ENCODE results near the gene TM4SF1.

TM4SF1 gene

GRCh38 chr3:149368674-149369497, 8.6 kb downstream of the TM4SF1 start:
- no peak overlapping the region for H3K4me3 ChIP-seq (ENCODE audit: low read depth, low read length)
- TF ChIP-seq, protein P1, sequence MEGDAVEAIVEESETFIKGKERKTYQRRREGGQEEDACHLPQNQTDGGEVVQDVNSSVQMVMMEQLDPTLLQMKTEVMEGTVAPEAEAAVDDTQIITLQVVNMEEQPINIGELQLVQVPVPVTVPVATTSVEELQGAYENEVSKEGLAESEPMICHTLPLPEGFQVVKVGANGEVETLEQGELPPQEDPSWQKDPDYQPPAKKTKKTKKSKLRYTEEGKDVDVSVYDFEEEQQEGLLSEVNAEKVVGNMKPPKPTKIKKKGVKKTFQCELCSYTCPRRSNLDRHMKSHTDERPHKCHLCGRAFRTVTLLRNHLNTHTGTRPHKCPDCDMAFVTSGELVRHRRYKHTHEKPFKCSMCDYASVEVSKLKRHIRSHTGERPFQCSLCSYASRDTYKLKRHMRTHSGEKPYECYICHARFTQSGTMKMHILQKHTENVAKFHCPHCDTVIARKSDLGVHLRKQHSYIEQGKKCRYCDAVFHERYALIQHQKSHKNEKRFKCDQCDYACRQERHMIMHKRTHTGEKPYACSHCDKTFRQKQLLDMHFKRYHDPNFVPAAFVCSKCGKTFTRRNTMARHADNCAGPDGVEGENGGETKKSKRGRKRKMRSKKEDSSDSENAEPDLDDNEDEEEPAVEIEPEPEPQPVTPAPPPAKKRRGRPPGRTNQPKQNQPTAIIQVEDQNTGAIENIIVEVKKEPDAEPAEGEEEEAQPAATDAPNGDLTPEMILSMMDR (IDR thresholded peaks at IDR 0.05; ENCODE audit: borderline replicate concordance, insufficient read depth, low read depth, low read length), result no peak

DNA sequence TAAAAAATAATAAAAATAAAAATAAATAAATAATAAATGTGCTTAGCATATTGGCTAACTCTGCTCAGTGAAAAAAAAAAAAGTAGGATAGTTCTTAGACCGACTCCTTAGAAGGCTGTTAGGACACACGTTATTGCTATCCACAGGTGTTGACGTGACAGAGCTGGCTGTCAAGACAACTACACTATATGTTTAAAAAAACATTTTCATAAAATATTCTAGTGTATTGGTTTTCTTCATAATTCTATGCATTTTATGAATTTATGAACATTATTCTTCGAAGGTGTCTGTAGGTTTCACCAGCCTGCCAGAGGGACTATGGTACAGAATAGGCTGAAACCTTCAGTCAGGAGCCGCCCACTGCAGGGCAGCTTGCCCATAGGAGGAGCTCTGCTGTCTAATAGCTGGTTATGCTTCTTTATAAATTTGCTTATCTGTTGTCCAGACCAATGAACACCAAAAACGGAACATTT, 9.2 kb downstream of the TM4SF1 start:
- H3K4me3 ChIP-seq (ENCODE audit: low read depth, low read length), result no peak overlapping the region
- TF ChIP-seq, protein P1 (IDR thresholded peaks at IDR 0.05; ENCODE audit: borderline replicate concordance, insufficient read depth, low read depth, low read length), result no peak

- TF ChIP-seq, protein P1 (IDR thresholded peaks at IDR 0.05; ENCODE audit: borderline replicate concordance, insufficient read depth, low read depth, low read length), result no peak
Measured at GRCh38 chr3:149366941-149367840, 10.3 kb downstream of the TM4SF1 start.

GRCh38 chr3:149366031-149366430, 11.4 kb downstream of the TM4SF1 start:
- TF ChIP-seq, protein P1 (IDR thresholded peaks at IDR 0.05; ENCODE audit: borderline replicate concordance, insufficient read depth, low read depth, low read length), result no peak
- H3K4me3 ChIP-seq (ENCODE audit: low read depth, low read length), result no peak overlapping the region

More at GRCh38 chr3:149366941-149367840, 10.3 kb downstream of the TM4SF1 start:
- H3K4me3 ChIP-seq (ENCODE audit: low read depth, low read length), result no peak overlapping the region

DNA sequence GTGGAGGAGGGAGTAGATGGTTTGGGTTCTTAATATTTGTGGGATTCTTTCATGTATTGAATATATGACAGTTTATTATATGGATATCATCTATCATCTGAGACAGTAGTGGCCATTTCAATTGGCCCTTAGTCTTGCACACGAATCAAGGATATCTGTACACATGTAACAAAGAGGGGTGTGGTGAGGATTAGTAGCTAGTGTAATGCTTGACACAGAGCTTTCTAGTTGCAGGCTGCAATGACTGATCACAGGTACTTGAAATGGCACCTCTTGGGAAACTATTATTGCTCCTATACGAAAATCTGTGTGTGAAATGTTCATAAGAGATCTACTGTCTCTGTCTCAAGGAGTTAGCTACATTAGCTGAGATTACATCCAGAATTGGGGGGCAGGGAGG, 12.8 kb downstream of the TM4SF1 start:
- no peak overlapping the region for H3K4me3 ChIP-seq (ENCODE audit: low read depth, low read length)
- TF ChIP-seq, protein P1 (IDR thresholded peaks at IDR 0.05; ENCODE audit: borderline replicate concordance, insufficient read depth, low read depth, low read length), result no peak

GRCh38 chr3:149363053-149363452, 14.4 kb downstream of the TM4SF1 start:
- TF ChIP-seq, protein P1 (IDR thresholded peaks at IDR 0.05; ENCODE audit: borderline replicate concordance, insufficient read depth, low read depth, low read length), result no peak
- no peak overlapping the region for H3K4me3 ChIP-seq (ENCODE audit: low read depth, low read length)
